Tibial nerve (tissue), 4 donors: Measurements from ENCODE around the gene SRBD1. TPM values are rescaled to one million over a fixed set of nuclear protein-coding genes. Genes with fewer than 3 reads are reported as not detected.

Experiments used
- DNase-seq, 2 donors: peaks; one replicate each; pipeline ENCODE4 v3.0.0-alpha.2; 2019; ENCODE audit warnings: low spot score in 2 of 2
- H3K27ac ChIP-seq, 4 donors: fragments of 200-600 bp; sonication (generic) in 3 of 4; one replicate each; pipeline ENCODE4 v1.5.1; 2017 to 2019; ENCODE audit warnings: mild to moderate bottlenecking in 1 of 4
- H3K27me3 ChIP-seq, 2 donors: fragments of 200-600 bp; sonication (generic) in 1 of 2; one replicate each; pipeline versions ENCODE4 v1.5.1 to v1.6.0; 2017 to 2019
- H3K36me3 ChIP-seq, 3 donors: fragments of 200-600 bp; sonication (generic); one replicate each; pipeline ENCODE4 v1.5.1; 2018 to 2019
- H3K4me1 ChIP-seq, 4 donors: fragments of 200-600 bp; sonication (generic) in 3 of 4; one replicate each; pipeline ENCODE4 v1.5.1; 2017 to 2019
- H3K4me3 ChIP-seq, 4 donors: fragments of 200-600 bp; sonication (generic) in 3 of 4; one replicate each; pipeline ENCODE4 v1.5.1; 2017 to 2019; ENCODE audit warnings: mild to moderate bottlenecking in 1 of 4, moderate library complexity in 1 of 4
- H3K9me3 ChIP-seq, 4 donors: fragments of 200-600 bp; sonication (generic) in 3 of 4; one replicate each; pipeline ENCODE4 v1.5.1; 2017 to 2019
- EP300 ChIP-seq, 2 donors: sonication (generic); formaldehyde crosslinking; IDR thresholded peaks; one replicate each; pipeline ENCODE4 v1.6.1; 2017; ENCODE audit warnings: antibody characterized with exemption in 2 of 2, mild to moderate bottlenecking in 1 of 2
- POLR2A ChIP-seq, 2 donors: fragments of 450-650 bp; IDR thresholded peaks; one replicate each; pipeline ENCODE4 v1.6.1; 2017; ENCODE audit warnings: antibody characterized with exemption in 2 of 2, mild to moderate bottlenecking in 2 of 2, moderate library complexity in 2 of 2
- WGBS, 2 donors: methylation state at CpG; one replicate each; pipeline ENCODE4 v1.1.5; 2018; 5-methylcytosine and 5-hydroxymethylcytosine counted together
- total RNA-seq, 4 donors: library from RNA; depleted of rRNA; stranded (reverse); fragments of >200 nt; gene quantifications; one replicate each; pipeline ENCODE4 v1.1.0, GENCODE V29; 2016
- TF ChIP-seq, protein P1 (sequence below), 5 experiments: fragments of 200-600 bp in 3 of 5; fragments of 450-650 bp in 2 of 5; sonication (generic) in 3 of 5; IDR thresholded peaks; one replicate each; pipeline ENCODE4 v1.5.1; 2016 to 2019; ENCODE audit warnings: antibody characterized with exemption in 5 of 5, mild to moderate bottlenecking in 3 of 5, moderate library complexity in 2 of 5

The SRBD1 gene
- total RNA-seq, 4 donors from 2014 or later, result 14.7 to 36.7 (median 20.8) TPM

DNA sequence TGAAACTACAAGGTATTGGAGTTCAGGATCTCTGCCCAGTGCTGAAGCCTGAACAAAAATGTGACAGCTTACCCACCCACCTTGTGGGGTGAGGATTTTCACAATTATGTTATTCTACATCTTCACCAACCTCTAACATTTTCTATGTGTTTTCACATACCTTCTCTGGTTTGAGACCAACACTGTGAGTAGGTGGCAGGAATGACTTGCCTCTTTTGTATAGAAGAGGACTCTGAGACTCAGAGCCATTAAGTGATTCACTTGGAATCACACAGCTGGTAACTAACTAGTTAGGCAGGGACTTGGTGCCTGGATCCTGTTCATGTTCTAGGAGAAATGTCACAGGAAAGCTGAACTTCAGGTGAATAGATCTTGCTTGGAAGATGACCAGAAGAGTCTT lies 14.8 kb upstream of the SRBD1 start:
- H3K4me1 ChIP-seq, result no peaks in the 10 kb centered on the region
- TF ChIP-seq POLR2A (IDR thresholded peaks at IDR 0.05) (no peak), EP300 (IDR thresholded peaks at IDR 0.05) (no peak)
- TF ChIP-seq, protein P1, sequence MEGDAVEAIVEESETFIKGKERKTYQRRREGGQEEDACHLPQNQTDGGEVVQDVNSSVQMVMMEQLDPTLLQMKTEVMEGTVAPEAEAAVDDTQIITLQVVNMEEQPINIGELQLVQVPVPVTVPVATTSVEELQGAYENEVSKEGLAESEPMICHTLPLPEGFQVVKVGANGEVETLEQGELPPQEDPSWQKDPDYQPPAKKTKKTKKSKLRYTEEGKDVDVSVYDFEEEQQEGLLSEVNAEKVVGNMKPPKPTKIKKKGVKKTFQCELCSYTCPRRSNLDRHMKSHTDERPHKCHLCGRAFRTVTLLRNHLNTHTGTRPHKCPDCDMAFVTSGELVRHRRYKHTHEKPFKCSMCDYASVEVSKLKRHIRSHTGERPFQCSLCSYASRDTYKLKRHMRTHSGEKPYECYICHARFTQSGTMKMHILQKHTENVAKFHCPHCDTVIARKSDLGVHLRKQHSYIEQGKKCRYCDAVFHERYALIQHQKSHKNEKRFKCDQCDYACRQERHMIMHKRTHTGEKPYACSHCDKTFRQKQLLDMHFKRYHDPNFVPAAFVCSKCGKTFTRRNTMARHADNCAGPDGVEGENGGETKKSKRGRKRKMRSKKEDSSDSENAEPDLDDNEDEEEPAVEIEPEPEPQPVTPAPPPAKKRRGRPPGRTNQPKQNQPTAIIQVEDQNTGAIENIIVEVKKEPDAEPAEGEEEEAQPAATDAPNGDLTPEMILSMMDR (IDR thresholded peaks at IDR 0.05), result no peak

DNA sequence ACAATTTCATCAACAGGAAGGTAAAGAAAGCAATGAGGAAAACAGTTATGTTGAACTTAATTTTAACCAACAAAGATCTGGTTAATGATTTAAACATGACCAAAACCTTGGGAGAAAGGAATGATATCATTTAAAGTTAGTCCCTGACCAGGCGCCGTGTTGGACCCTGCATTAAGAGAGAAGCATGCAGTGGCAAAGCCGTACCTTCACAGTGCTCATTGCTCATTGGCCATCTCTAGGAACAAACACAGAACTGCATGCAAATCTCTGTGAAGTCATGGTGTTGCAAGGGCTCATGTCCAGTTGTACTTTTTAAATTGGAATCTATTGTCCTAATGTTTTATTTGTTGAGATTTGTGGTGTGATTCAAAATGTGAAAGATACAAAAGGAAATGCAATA lies 12.0 kb upstream of the SRBD1 start:
- Histone ChIP-seq H3K9me3 (no peaks in the 10 kb centered on the region), H3K4me3 (no peak overlapping the region), H3K4me1 (no peaks in the 10 kb centered on the region), H3K36me3 (no peaks in the 10 kb centered on the region), H3K27ac (no peak overlapping the region), H3K27me3 (no peaks in the 10 kb centered on the region)
- TF ChIP-seq EP300 (IDR thresholded peaks at IDR 0.05), result no peak
- TF ChIP-seq, protein P1 (IDR thresholded peaks at IDR 0.05), result no peak
- no peak for TF ChIP-seq POLR2A (IDR thresholded peaks at IDR 0.05)
- 75 to 82% methylated on average over 3 of the region's 3 CpGs for WGBS, 2 donors
- no peak for DNase-seq

More for the DNA sequence above, 14.8 kb upstream of the SRBD1 start:
- Histone ChIP-seq H3K27me3 (no peaks in the 10 kb centered on the region), H3K36me3 (no peaks in the 10 kb centered on the region), H3K9me3 (no peaks in the 10 kb centered on the region), H3K27ac (no peak overlapping the region), H3K4me3 (no peak overlapping the region)
- DNase-seq, result no peak

DNA sequence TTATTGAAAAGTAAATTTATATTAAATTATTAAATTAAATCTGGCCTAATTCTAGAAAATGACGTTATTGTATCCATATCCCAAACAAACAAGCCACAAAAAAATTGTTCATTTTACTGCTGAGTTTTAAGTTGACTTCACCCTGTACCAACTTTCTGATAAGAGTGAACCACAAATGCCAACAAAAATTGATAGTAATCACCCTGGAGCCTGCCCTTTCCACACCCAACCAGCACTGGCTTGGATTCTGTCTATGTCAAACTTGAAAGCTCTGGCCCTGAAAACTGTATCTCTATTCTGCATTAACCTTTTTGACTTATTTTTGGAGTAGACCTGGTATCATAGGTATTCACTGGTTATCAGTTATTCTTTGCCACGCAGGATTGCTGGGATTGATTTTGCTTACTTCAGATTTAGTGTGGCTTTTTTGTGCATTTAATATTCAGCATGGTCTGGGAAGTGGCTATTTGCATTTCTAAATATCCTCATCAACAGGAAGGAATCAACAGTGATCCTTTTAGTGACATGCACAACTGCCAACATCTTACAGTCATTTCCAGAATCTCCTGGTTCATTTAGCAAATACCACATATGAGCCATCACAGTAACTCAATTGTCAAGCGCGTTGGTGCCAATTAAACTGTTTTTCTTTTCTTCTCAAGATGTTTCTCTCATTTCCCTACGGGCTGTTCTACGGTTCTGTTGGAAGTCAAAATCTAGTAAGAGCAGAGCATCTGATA lies 11.4 kb upstream of the SRBD1 start:
- H3K27ac ChIP-seq, result no peak overlapping the region
- DNase-seq, result no peak
- WGBS, 2 donors, result 82 to 93% methylated on average over 6 of the region's 6 CpGs
- no peak overlapping the region for H3K4me3 ChIP-seq
- TF ChIP-seq, protein P1 (IDR thresholded peaks at IDR 0.05), result no peak
- TF ChIP-seq EP300 (IDR thresholded peaks at IDR 0.05), result no peak
- TF ChIP-seq POLR2A (IDR thresholded peaks at IDR 0.05), result no peak
- H3K36me3 ChIP-seq, result no peaks in the 10 kb centered on the region
- no peaks in the 10 kb centered on the region for H3K9me3 ChIP-seq
- H3K4me1 ChIP-seq, result no peaks in the 10 kb centered on the region
- no peaks in the 10 kb centered on the region for H3K27me3 ChIP-seq

DNA sequence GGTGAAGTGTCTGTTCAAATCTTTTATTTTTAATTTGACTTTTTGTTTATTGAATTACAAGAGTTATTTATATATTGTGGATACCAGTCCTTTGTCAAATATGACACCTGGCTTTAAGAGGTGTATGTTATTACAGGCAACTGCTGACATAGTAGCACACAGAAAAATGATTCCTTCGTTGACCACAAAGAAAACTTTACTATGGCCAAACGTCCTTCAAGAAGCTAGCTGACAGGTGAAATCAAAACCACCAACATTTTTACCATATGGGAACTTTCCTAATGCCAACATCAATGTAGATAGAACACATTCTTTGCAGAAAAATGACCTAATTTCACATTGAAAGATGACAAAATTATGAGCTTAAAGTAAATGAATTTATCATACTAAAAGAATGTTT lies 6.4 kb upstream of the SRBD1 start:
- H3K9me3 ChIP-seq, result no peaks in the 10 kb centered on the region
- H3K27me3 ChIP-seq, result no peaks in the 10 kb centered on the region
- H3K36me3 ChIP-seq, result no peaks in the 10 kb centered on the region
- peaks cover 0 to 14% (median 2%) of the 10 kb centered on the region in 4 donors for H3K4me1 ChIP-seq
- H3K27ac ChIP-seq, result no peak overlapping the region
- 62 to 64% methylated on average over 2 of the region's 2 CpGs for WGBS, 2 donors
- DNase-seq, result no peak
- TF ChIP-seq EP300 (IDR thresholded peaks at IDR 0.05), result no peak
- no peak for TF ChIP-seq POLR2A (IDR thresholded peaks at IDR 0.05)
- TF ChIP-seq, protein P1 (IDR thresholded peaks at IDR 0.05), result no peak
- no peak overlapping the region for H3K4me3 ChIP-seq

DNA sequence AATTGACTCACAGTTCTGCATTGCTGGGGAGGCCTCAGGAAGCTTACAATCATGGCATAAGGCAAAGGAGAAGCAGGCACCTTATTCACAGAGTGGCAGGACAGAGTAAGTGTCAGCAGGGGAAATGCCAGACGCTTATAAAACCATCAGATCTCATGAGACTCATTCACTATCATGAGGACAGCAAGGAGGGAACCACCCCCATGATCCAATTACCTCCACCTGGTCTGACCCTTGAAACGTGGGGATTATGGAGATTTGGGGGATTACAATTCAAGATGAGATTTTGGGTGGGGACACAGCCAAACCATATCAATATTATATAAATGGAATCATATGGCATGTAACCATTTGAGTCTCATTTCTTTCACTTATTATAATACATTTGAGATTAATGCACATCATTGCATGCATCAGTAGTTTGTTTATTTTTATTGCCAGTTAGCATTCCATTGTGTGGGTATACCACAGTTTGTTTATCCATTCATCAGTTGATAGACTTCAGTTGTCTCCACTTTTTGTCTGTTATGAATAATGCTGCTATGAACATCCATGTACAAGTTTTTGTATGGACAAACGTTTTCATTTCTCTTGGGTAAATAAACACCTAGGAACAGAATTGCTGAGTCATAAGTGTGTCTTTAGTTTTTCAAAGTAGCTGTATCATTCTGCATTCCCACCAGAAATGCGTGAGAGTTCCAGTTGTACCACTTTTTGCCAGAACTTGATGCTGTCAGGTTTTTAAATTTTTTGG lies 5.8 kb upstream of the SRBD1 start:
- no peak overlapping the region for H3K27ac ChIP-seq
- no peaks in the 10 kb centered on the region for H3K9me3 ChIP-seq
- no peaks in the 10 kb centered on the region for H3K27me3 ChIP-seq
- 54 to 58% methylated on average over 4 of the region's 4 CpGs for WGBS, 2 donors
- H3K4me1 ChIP-seq, result peaks cover 0 to 21% (median 2%) of the 10 kb centered on the region in 4 donors
- TF ChIP-seq, protein P1 (IDR thresholded peaks at IDR 0.05), result no peak
- no peak for TF ChIP-seq POLR2A (IDR thresholded peaks at IDR 0.05)
- no peak for TF ChIP-seq EP300 (IDR thresholded peaks at IDR 0.05)
- H3K4me3 ChIP-seq, result no peak overlapping the region
- no peaks in the 10 kb centered on the region for H3K36me3 ChIP-seq
- no peak for DNase-seq
